H9 (cell line): Measurements from ENCODE around the gene IQGAP2. TPM values are rescaled to one million over a fixed set of nuclear protein-coding genes. Genes with fewer than 3 reads are reported as not detected.

ENCODE experiments used
- DNase-seq: peaks from one replicate; pipeline ENCODE4 v3.0.0-alpha.2; 2017
- H2AFZ ChIP-seq: one replicate; pipeline ENCODE4 v1.6.1; 2013; ENCODE audit warnings: mild to moderate bottlenecking, low read length, control low read depth, moderate library complexity
- H2AK5ac ChIP-seq: 2 replicates; pipeline ENCODE4 v1.6.1; 2013; ENCODE audit warnings: low read length, control low read depth, mixed read lengths; ENCODE audit not compliant: insufficient read length
- H2BK120ac ChIP-seq: one replicate; pipeline ENCODE4 v1.6.1; 2013; ENCODE audit warnings: low read depth, mild to moderate bottlenecking, low read length, control low read depth, inconsistent platforms; ENCODE audit not compliant: poor library complexity, severe bottlenecking
- H2BK12ac ChIP-seq: 2 replicates; pipeline ENCODE4 v1.6.1; 2013; ENCODE audit warnings: low read length, control low read depth, mixed read lengths, low read depth; ENCODE audit not compliant: insufficient read length
- H2BK15ac ChIP-seq: 2 replicates; pipeline ENCODE4 v1.6.1; 2013; ENCODE audit warnings: low read depth, low read length, control low read depth
- H2BK20ac ChIP-seq: one replicate; pipeline ENCODE4 v1.6.1; 2013; ENCODE audit warnings: low read depth, mild to moderate bottlenecking, low read length, control low read depth, inconsistent platforms; ENCODE audit not compliant: poor library complexity, severe bottlenecking
- H2BK5ac ChIP-seq: 2 replicates; pipeline ENCODE4 v1.6.1; 2013; ENCODE audit warnings: low read length, control low read depth, mixed read lengths; ENCODE audit not compliant: insufficient read length
- H3K14ac ChIP-seq: 2 replicates; pipeline ENCODE4 v1.6.1; 2013; ENCODE audit warnings: low read length, control low read depth; ENCODE audit not compliant: insufficient read depth
- H3K18ac ChIP-seq: 2 replicates; pipeline ENCODE4 v1.6.1; 2013; ENCODE audit warnings: low read depth, mild to moderate bottlenecking, mixed read lengths, low read length, control low read depth; ENCODE audit not compliant: insufficient read length
- H3K23ac ChIP-seq: 2 replicates; pipeline ENCODE4 v1.6.1; 2013; ENCODE audit warnings: low read length, control low read depth, mixed read lengths, low read depth; ENCODE audit not compliant: insufficient read length
- H3K23me2 ChIP-seq: 2 replicates; pipeline ENCODE4 v1.6.1; 2013; ENCODE audit warnings: low read depth, mild to moderate bottlenecking, mixed read lengths, low read length, control low read depth; ENCODE audit not compliant: insufficient read length, poor library complexity, severe bottlenecking
- H3K27ac ChIP-seq: 2 replicates; pipeline ENCODE4 v1.5.1; 2013; ENCODE audit warnings: low read length, control low read depth, mixed read lengths, low read depth; ENCODE audit not compliant: insufficient read length
- H3K27me3 ChIP-seq: 2 replicates; pipeline ENCODE4 v1.6.1; 2013; ENCODE audit warnings: low read length, control low read depth, inconsistent platforms; ENCODE audit not compliant: insufficient read depth
- H3K4ac ChIP-seq: 2 replicates; pipeline ENCODE4 v1.6.1; 2013; ENCODE audit warnings: low read depth, mild to moderate bottlenecking, control low read depth, inconsistent platforms, low read length, moderate library complexity
- H3K4me1 ChIP-seq: 2 replicates; pipeline ENCODE4 v1.6.1; 2013; ENCODE audit warnings: low read length, control low read depth, inconsistent platforms; ENCODE audit not compliant: insufficient read depth
- H3K4me2 ChIP-seq: 2 replicates; pipeline ENCODE4 v1.6.1; 2013; ENCODE audit warnings: low read length, control low read depth, mixed read lengths; ENCODE audit not compliant: insufficient read length, insufficient read depth
- H3K56ac ChIP-seq: 2 replicates; pipeline ENCODE4 v1.6.1; 2013; ENCODE audit warnings: low read depth, mild to moderate bottlenecking, mixed read lengths, low read length, control low read depth; ENCODE audit not compliant: insufficient read length
- H3K79me1 ChIP-seq: 2 replicates; pipeline ENCODE4 v1.6.1; 2013; ENCODE audit warnings: low read depth, mild to moderate bottlenecking, moderate library complexity, low read length, control low read depth, inconsistent platforms; ENCODE audit not compliant: insufficient read depth, poor library complexity, severe bottlenecking
- H3K79me2 ChIP-seq: 2 replicates; pipeline ENCODE4 v1.6.1; 2013; ENCODE audit warnings: low read length, control low read depth, inconsistent platforms; ENCODE audit not compliant: insufficient read depth
- H3K9ac ChIP-seq: 2 replicates; pipeline ENCODE4 v1.6.1; 2013; ENCODE audit warnings: low read length, control low read depth, mixed read lengths; ENCODE audit not compliant: insufficient read length; ENCODE audit errors: extremely low read depth
- H3K9me3 ChIP-seq: one replicate; pipeline ENCODE4 v1.6.1; 2013; ENCODE audit warnings: low read depth, low read length, inconsistent platforms; ENCODE audit not compliant: control insufficient read depth
- H3T11ph ChIP-seq: one replicate; pipeline ENCODE4 v1.6.1; 2013; ENCODE audit warnings: mild to moderate bottlenecking, low read length, control low read depth, inconsistent platforms
- H4K20me1 ChIP-seq: one replicate; pipeline ENCODE4 v1.6.1; 2013; ENCODE audit not compliant: control insufficient read depth, insufficient read length, insufficient read depth
- H4K5ac ChIP-seq: 2 replicates; pipeline ENCODE4 v1.6.1; 2013; ENCODE audit warnings: low read depth, mild to moderate bottlenecking, mixed read lengths, low read length, control low read depth; ENCODE audit not compliant: insufficient read length
- H4K8ac ChIP-seq: replicated peaks from 2 replicates; pipeline ENCODE4 v1.6.1; 2013; ENCODE audit warnings: low read length, control low read depth, mixed read lengths, low read depth; ENCODE audit not compliant: insufficient read length
- H4K91ac ChIP-seq: 2 replicates; pipeline ENCODE4 v1.6.1; 2013; ENCODE audit warnings: low read depth, mild to moderate bottlenecking, moderate library complexity, mixed read lengths, low read length, control low read depth; ENCODE audit not compliant: insufficient read length
- H3K27ac Mint-ChIP-seq, 3 experiments: 2 replicates in 2 of 3; 3 replicates in 1 of 3; pipeline ENCODE4 v1.8.0; 2020 to 2021; ENCODE audit warnings: mixed read lengths in 3 of 3, mild to moderate bottlenecking in 1 of 3, moderate library complexity in 1 of 3
- H3K27me3 Mint-ChIP-seq: 2 replicates; pipeline ENCODE4 v1.8.0; 2021; ENCODE audit warnings: low read depth, mild to moderate bottlenecking, moderate library complexity, mixed read lengths
- H3K36me3 Mint-ChIP-seq, 3 experiments: 2 replicates in 2 of 3; 3 replicates in 1 of 3; pipeline ENCODE4 v1.8.0; 2020 to 2021; ENCODE audit warnings: low read depth in 3 of 3, mixed read lengths in 3 of 3; ENCODE audit not compliant: insufficient read depth in 1 of 3
- H3K4me1 Mint-ChIP-seq, 2 experiments: 2 replicates each; pipeline ENCODE4 v1.8.0; 2020; ENCODE audit warnings: mixed read lengths in 2 of 2
- H3K4me3 Mint-ChIP-seq, 2 experiments: 2 replicates in 1 of 2; 3 replicates in 1 of 2; pipeline ENCODE4 v1.8.0; 2020 to 2021; ENCODE audit warnings: mild to moderate bottlenecking in 2 of 2, mixed read lengths in 2 of 2, moderate library complexity in 1 of 2
- H3K9me3 Mint-ChIP-seq, 2 experiments: 2 replicates in 1 of 2; 3 replicates in 1 of 2; pipeline ENCODE4 v1.8.0; 2020; ENCODE audit warnings: mild to moderate bottlenecking in 2 of 2, mixed read lengths in 2 of 2, moderate library complexity in 1 of 2
- WGBS: extraction: QIAGEN DNeasy Blood & Tissue Kit; methylation state at CpG from one replicate; pipeline ENCODE4 v1.1.7; 2013; ENCODE audit warnings: missing lambda C conversion rate, low lambda C conversion rate, mixed read lengths; ENCODE audit not compliant: insufficient read length; ENCODE audit errors: extremely low coverage; 5-methylcytosine and 5-hydroxymethylcytosine counted together
- total RNA-seq: library from RNA; stranded (reverse); gene quantifications from 2 replicates; pipeline ENCODE4 v1.2.1, GENCODE V29; 2021
- TF ChIP-seq, protein P1 (sequence below): fragments of 200-600 bp; sonication (generic); conservative IDR thresholded peaks from 3 replicates; pipeline ENCODE4 v1.8.0; 2021; ENCODE audit warnings: antibody characterized with exemption, mild to moderate bottlenecking

The IQGAP2 gene
- total RNA-seq, 1 experiment from 2014 or later: 22.5 TPM

DNA sequence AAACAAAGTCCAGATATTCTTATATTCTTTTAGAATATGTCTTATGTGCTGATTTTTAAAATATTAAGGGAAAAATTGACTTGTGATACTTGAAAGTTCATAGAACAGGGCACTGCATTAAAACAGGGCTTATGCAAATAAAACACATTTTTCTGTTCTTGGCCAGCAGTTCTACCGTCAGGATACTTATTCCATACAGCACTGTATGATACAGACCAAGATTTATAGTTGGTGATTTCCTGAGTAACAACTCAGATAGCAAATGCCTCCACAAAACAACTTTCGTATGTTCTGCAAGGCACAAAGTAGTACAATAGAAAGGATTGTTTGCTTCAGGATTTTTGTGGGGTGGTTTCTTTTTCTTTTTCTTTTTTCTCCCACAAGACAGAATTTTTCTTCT lies 150.2 kb downstream of the IQGAP2 start:
- no peaks in the 10 kb centered on the region for H4K20me1 ChIP-seq
- no peak overlapping the region for H2AFZ ChIP-seq
- no peak overlapping the region for H3K14ac ChIP-seq
- H3K23ac ChIP-seq: no peak overlapping the region
- H4K5ac ChIP-seq: no peak overlapping the region
- H3K27me3 Mint-ChIP-seq: no peaks in the 10 kb centered on the region
- H2BK5ac ChIP-seq: no peak overlapping the region
- H3K4me1 ChIP-seq: no peaks in the 10 kb centered on the region
- H4K91ac ChIP-seq: no peak overlapping the region
- H3K4me2 ChIP-seq: no peak overlapping the region
- no peak overlapping the region for H3K9ac ChIP-seq
- no peak overlapping the region for H3K4me3 Mint-ChIP-seq
- H3K56ac ChIP-seq: no peak overlapping the region
- no peaks in the 10 kb centered on the region for H3K27me3 ChIP-seq
- H3K27ac Mint-ChIP-seq: no peak overlapping the region
- H2BK120ac ChIP-seq: no peak overlapping the region
- peaks cover 0 to 3% of the 10 kb centered on the region in 2 experiments; a peak in 2 of 4 replicates for H3K4me1 Mint-ChIP-seq
- no peak overlapping the region for H3T11ph ChIP-seq
- H2BK12ac ChIP-seq: no peak overlapping the region
- no peak overlapping the region for H2BK20ac ChIP-seq
- no CpG with 5 or more reads among the region's 2 CpGs for WGBS
- H2BK15ac ChIP-seq: no peak overlapping the region
- H3K36me3 Mint-ChIP-seq: peaks cover 12 to 17% (median 14%) of the 10 kb centered on the region in 3 experiments; a peak in 6 of 7 replicates
- no peaks in the 10 kb centered on the region for H3K9me3 ChIP-seq
- H3K79me2 ChIP-seq: peaks cover 2% of the 10 kb centered on the region; the same call in 1 of the 2 replicates
- no peak overlapping the region for H3K27ac ChIP-seq
- H3K79me1 ChIP-seq: no peaks in the 10 kb centered on the region
- no peak overlapping the region for H3K18ac ChIP-seq
- no peak overlapping the region for H3K4ac ChIP-seq
- TF ChIP-seq, protein P1, sequence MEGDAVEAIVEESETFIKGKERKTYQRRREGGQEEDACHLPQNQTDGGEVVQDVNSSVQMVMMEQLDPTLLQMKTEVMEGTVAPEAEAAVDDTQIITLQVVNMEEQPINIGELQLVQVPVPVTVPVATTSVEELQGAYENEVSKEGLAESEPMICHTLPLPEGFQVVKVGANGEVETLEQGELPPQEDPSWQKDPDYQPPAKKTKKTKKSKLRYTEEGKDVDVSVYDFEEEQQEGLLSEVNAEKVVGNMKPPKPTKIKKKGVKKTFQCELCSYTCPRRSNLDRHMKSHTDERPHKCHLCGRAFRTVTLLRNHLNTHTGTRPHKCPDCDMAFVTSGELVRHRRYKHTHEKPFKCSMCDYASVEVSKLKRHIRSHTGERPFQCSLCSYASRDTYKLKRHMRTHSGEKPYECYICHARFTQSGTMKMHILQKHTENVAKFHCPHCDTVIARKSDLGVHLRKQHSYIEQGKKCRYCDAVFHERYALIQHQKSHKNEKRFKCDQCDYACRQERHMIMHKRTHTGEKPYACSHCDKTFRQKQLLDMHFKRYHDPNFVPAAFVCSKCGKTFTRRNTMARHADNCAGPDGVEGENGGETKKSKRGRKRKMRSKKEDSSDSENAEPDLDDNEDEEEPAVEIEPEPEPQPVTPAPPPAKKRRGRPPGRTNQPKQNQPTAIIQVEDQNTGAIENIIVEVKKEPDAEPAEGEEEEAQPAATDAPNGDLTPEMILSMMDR: no peak
- H2AK5ac ChIP-seq: no peak overlapping the region
- peaks cover 14 to 16% of the 10 kb centered on the region in 2 experiments; a peak in 4 of 5 replicates for H3K9me3 Mint-ChIP-seq
- no peak overlapping the region for H4K8ac ChIP-seq
- peaks cover 4% of the 10 kb centered on the region for H3K23me2 ChIP-seq
- DNase-seq: no peak
